ENCODE results near the gene IL31. TPM values are rescaled to one million over a fixed set of nuclear protein-coding genes. Genes with fewer than 3 reads are reported as not detected.
"Not testable (repeated sequence)": the region's sequence is repeated elsewhere in the genome, so short reads cannot be mapped to it uniquely, and the experiment has no call there.

IL31 gene
- total RNA-seq, 1 donor from 2014 or later, result not detected

DNA sequence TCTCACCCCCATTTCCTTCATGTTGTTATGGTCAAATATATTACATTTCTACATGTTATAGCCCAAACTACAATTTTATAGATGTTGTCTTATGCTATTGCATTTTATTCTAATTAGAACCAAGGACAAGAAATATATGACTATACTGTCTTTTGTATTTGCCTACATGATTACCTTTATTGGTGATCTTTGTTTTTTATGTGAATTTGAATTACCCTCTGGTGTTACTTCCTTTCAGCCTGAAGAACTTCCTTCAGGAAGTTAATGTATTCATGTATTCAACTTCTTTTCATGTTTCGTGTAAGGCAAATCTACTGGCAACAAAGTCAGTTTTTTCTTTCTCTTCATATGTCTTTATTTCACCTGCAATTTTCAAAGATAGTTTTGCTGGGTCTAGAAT, 20.8 kb upstream of the IL31 start:
- no peak for DNase-seq (ENCODE audit: extremely low read depth, low read depth, low spot score)

DNA sequence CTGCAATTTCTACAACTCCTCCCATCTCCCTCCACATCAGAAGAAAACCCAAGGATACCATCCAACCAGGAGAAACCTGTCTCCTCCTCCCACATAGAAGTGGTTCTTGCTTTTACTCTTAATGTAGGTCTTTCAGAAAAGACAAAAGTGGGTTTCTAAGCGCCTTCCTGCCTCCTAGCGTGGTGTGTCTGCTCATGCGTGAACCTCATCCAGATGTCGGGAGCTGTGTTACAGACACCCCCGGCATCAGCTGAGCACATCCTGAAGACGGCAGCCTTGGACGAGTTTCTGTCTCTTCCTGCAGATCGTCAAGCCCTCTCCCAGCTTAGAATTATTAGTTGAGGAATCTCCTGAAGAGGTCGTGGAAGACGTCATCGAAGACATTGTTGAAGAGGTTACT, 18.4 kb upstream of the IL31 start:
- DNase-seq (ENCODE audit: extremely low read depth, low read depth, low spot score), result no peak

DNA sequence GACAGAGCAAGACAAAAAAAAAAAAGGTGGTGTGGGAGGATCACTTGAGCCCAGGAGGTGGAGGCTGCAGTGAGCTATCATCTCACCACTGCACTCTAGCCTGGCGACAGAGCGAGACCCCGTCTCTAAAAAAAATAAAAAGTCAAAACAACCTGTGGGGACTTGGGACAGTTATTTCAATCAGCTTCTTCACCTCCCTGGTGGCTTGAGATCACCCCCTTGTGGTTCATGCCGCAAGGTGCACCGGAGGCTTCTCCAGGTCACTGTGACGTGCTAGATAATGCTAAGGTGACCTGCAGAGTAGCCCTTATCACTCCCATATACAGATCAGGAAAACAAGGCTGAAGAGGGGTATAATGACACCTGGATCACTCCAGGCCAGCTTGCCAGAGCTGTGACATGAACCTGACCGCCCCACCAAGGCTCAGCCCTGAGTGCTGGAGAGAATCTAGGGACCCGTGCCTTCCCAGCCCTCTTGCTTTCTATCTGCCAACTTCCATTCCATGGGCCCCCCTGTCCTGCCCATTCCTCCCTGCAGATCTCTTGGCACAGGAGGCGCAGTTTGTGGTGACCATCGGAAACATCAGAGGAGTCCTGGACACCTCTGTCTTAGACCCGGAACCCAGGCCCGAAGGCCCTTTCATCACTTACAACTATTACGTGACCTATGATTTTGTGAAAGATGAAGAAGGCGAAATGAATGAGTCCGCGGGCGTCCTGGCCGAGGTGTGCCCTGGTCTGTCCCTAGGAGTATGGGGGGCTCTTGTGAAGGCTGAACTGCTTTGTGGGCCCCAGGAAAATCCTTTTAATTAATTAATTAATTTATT, 17.0 kb upstream of the IL31 start:
- DNase-seq (ENCODE audit: extremely low read depth, low read depth, low spot score), result peak; percentile 14

DNA sequence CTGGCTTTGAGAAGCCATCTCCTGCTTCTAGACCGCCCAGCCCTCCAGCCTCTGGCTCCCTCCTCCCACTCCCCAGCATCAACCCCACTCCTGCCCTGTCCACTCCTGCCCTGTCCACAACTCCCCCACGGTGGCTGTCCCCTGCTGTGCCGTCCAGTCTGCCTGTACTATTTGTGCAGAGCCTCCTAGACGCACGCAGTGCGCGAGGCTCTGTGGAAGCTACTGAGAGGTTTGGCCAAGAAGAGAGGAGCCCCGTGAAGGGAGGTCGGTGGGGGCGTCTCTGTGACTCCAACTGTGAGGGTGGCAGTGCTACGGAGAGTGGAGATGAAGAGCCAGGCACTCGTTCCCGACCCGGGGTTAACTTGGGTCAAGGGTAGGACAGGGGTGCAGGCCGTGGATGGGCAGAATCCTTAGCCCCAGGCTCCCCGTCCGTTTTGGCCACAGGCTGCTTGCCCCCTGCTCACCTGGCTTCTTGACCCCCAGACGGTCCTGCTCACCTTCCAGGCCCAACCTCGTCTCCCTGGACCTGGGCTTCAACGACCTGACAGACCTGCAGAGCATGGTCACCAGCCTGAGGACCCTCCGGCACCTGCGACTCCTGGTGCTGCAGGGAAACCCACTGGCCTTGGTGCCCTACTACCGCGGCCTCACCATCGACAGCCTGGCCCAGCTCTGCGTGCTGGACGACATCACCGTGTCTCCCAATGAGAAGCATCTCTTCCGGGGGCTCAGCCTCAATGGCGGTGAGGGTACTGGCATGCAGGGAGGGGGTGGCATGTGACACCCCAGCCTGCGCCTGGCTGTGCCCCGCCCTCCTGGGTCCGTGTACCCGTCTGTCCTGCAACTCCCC, 15.8 kb upstream of the IL31 start:
- DNase-seq (ENCODE audit: extremely low read depth, low read depth, low spot score), result no peak

DNA sequence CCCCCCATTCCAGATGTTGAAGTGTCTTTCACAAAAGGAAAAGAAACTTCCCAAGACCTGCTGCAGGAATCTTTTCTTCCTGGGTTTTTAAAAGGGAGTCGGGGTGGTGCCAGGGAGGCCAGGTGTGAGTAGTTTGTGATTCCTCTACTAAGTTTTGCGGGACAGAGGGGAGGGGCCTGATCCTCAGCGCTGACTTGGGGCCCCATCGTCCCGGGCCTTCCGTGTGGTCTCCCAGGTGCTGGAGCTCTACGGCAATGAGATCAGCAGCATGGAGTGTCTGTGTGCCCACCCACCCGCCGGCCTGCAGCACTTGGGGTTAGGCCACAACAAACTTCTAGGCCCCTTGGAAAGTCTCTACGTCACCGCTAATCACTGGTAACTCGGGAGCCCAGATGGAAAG, 13.4 kb upstream of the IL31 start:
- DNase-seq (ENCODE audit: extremely low read depth, low read depth, low spot score), result no peak

DNA sequence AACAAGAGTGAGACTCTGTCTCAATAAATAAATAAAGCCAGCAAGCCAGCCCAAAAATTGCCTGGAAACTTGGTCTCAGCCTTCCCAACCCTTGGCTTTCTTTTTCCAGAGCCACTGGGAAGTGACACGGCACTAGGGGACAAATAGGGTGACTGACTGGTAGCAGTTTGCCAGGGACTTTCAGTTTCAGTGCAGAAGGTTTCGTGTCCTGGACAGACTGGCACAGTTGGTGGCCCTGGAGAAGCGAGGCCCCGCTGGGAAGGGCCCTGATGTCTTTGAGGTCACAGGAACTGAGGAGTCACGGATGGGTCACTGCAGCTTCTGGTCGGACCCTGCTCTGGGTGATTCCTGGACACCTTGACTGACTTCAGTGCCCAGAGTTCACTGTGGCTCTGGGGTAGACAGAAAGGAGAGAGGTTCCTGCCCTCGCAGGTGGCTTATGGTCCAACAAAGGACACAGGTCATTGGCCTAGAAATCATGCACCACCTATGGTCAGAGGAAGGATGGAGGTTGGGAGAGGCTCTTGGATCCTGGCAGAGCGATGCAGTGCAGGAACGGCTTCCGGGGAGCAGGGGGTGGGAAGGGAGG, 11.6 kb upstream of the IL31 start:
- DNase-seq (ENCODE audit: extremely low read depth, low read depth, low spot score), result no peak

DNA sequence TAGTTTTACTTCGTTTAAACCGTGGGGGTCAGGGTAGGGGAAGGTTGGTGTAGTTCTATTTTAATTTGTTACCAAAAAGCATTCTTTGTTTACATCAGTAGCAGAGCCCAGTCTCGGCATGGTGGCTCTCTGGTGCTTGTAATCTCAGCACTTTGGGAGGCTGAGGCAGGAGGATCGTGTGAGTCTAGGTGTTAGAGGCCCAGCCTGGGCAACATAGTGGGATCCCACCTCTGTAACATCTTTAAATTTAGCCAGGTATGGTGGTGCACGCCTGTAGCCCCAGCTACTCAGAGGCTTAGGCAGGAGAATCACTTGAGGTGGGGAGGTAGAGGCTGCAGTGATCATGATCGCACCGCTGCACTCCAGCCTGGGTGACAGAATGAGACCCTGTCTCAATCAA, 11.1 kb upstream of the IL31 start:
- no peak for DNase-seq (ENCODE audit: extremely low read depth, low read depth, low spot score)

DNA sequence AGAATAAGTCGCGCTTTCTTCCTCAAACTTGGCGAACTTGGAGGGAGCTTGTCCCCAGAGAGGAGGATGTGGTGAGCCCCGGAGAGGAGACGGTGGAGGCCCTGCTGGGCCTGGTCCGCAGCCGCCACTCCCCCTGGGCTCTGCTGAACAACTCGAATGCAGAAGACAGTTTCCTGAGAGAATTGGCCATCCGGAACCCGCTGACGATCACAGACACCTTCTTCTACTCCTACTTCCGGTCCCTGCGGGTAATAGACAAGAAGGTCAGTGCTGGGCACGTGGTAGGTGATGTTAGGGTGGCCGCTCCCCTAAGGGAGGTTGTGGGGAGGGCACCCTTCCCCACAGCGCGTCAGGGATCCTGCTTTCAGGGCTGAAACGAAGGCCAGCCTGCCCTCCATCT, 10.5 kb upstream of the IL31 start:
- DNase-seq (ENCODE audit: extremely low read depth, low read depth, low spot score), result no peak

DNA sequence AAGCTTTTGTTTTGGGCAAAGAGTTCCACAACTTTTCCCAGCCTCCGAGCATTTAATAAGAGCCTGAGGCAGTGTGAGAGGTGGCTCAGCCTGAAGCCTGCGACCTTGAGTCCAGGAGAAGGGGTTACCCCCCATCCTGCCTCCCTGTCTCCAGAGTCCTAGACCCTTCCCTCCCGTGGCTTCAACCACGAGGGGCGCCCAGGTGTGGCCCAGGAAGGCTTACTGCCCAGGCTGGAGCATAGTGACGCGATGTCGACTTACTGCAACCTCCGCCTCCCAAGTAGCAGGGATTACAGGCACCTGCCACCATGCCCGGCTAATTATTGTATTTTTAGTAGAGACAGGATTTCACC, 9.5 kb upstream of the IL31 start:
- no peak for DNase-seq (ENCODE audit: extremely low read depth, low read depth, low spot score)

DNA sequence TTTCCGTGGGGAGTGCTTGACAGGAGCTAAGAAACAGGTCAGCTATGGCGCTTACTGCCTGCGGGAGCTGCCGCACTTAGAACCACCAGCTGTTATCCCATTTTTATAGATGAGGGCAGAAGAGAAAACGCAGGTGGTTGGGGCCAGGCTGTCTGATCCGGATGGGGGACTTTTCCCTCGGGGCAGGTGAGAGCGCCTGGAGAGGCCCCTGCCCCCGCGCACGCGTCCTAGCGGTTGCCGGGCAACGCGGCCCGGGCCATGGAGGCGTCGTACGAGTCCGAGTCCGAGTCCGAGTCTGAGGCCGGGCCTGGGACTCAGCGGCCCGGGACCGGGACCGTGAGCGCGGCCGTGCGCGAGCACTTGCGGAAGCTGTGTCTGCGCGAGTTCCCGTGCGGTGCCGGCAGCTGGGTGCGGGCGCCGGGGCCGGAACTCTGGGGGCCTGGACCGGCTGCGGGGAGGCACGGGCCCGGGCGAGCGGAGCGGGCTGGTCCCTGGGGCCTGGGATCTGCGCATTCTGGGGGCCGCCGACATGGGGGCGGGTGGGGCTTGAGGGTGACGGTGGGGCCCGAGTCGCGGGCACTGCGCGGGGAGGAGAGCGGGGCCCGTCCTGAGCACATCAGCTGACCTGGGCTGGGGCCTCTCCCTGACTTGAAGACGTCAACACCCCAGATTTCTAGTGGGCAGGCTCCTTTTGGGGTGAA, 9.0 kb upstream of the IL31 start, which contains the start of gene LRRC43:
Gene LRRC43 (plus strand): TSS at position 237 of the 701 bp plus-strand sequence. CDS start 22 bp downstream, at position 259.
- DNase-seq (ENCODE audit: extremely low read depth, low read depth, low spot score), result no peak

DNA sequence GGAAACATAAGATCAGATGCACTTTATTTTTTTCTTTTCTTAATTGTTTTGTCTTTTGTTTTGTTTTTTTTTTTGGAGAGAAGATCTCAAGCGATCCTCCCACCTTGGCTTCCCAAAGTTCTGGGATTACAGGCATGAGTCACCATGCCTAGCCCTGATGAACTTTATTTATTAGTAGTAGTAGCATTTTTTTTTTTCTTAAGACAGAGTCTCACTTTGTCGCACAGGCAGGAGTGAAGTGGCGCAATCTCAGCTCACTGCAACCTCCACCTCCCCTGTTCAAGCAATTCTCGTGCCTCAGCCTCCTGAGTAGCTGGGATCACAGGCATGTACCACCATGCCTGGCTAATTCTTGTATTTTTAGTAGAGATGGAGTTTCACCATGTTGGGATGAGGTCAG, 2.5 kb upstream of the IL31 start:
- not testable (repeated sequence) for DNase-seq (ENCODE audit: extremely low read depth, low read depth, low spot score)

DNA sequence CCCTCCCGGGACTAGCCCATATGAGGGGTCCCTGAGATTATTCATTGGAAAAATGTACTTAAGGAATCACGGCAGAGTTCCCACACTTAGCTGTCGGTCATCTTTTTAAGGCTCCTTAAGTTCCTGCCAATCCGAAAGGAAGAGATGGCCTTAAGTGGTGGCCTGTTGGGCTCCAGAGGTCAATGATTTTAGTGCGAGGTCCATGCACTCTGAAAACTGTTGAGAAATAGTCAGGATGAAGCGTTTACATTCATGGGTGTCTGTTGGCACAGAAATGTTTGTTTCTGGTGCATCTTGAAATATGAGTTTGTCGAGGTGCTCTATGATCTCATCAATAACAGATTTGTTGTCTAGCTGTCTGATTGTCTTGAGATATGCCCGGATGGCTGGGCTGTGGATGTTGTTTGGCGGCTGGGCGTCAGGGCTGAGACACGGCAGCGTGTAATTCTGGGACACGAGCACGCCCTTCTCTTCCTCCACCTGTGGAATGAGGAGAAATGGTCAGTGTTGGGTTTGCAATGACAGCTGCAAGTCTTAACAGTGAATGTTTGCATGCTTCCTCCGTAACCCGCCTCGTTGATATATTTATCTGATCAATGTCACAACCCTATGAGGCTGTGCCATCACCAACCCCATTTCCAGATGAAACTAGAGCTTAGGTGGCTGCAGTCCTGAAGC, 1.6 kb downstream of the IL31 start:
- DNase-seq (ENCODE audit: extremely low read depth, low read depth, low spot score), result no peak

DNA sequence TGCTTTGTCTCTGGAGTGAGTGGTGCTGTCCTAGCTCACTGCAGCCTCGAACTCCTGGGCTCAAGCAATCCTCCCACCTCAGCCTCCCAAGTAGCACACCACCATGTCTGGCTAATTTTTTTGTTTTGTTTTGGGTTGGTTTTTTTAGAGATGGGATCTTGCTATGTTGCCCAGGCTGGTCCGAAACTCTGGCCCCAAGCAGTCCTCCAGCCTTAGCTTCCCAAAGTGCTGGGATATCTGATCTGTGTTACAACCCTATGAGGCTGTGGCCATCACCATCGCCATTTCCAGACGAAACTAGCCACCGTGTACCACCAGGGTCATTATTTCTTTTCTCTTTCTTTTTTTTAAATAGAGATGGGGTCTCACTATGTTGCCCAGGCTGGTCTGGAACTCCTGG, 2.6 kb downstream of the IL31 start:
- no peak for DNase-seq (ENCODE audit: extremely low read depth, low read depth, low spot score)

DNA sequence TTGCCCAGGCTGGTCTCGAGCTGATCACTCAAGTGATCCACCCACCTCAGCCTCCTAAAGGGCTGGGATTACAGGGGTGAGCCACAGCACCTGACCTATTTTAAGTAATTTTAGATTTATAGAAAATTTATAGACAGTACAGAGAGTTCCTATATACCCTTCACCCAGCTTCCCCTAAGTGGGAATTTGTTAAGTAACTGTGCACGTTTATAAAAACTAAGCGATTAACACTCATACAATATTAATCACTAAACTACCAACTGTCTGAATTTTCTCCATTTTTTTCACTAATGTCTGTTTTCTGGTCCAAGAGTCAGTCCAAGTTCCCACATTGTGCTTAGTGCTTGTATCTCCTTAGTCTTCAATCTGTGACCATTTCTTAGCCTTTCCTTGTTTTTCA, 5.5 kb downstream of the IL31 start:
- DNase-seq (ENCODE audit: extremely low read depth, low read depth, low spot score), result no peak

DNA sequence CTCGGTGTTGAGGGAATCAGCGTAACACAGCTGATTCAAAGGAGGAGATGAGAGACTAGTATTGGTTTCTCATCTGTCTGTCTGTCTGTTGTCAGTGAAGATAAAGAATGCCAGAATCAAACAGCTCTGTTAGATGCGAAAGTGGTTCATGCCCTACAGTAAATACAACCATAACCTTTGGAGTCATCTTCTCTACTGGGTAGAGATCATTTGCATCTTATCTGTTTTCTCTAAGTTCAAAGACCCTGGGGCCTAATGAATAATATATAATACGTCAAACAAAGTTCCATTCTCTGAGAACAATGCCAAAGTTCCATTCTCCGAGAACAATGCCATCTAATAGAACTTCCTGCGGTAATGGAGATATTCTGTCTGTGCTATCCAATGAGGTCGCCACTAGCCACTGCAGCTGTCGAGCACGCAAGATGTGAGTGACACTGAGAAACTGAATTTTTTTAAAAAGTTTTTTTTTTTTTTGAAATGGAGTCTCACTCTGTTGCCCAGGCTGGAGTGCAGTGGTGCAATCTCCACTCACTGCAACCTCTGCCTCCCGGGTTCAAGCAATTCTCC, 6.6 kb downstream of the IL31 start:
- DNase-seq (ENCODE audit: extremely low read depth, low read depth, low spot score), result peak; percentile 9

DNA sequence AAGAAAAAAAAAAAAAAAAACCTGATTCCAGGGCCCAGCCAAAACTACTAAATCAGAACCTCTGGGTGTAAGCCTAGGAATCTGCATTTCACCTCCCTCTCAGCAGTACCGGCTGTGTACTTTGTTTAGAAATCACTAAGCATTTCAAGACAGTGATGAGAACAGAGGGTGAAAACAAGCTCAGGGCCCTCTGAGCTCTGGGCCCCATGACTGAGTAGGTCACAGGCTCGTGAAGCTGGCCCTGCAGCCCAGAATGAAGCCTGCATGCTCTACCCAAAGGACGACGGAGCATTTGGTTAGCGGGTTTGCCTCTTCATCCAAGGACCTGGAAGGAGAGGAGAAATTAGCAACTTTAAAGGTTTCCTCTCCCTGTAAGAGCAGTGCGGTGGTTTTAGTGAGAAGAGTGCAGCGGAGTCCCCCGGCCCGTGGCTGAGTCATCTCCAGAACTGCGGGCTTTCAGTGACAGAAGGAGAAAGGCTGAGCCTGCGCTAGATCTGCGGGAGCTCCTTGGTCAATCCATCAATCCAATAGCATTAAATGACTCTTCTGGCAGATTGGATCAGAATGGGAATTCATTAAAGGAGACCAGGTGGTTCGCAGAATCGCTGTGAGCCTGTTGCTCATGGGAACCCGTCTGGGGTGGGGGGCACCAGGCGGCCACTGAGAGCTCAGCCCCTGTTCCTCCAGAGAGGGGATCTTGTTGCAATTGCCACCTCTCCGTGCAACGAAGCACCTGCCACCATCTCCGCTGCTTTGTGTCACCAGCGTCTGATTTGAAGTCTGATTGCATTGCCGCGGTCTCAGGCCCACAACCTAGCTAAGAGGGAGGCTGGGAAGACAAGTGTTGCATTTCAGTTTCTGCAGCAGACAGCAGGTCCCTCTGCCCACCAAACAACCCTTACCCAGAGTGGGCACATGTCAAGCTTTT, 7.3 kb downstream of the IL31 start:
- DNase-seq (ENCODE audit: extremely low read depth, low read depth, low spot score), result no peak

DNA sequence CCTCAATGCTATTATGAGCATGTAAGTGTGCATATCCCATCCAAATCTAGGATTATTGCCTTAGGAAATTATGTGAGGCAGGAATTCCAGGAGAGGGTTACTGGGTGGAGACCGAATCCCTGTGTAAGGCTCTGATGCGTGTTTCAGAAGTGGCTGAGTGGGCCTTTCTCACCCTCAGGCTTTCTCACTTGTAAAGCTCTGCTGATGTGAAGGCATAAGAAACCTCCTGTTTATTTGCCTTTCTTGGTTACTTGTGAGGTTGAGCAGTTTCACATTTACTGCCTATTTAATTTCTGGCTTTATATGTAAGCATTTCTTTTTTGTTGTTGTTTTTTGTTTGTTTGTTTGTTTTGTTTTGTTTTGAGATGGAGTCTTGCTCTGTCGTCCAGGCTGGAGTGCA, 11.0 kb downstream of the IL31 start:
- DNase-seq (ENCODE audit: extremely low read depth, low read depth, low spot score), result no peak

DNA sequence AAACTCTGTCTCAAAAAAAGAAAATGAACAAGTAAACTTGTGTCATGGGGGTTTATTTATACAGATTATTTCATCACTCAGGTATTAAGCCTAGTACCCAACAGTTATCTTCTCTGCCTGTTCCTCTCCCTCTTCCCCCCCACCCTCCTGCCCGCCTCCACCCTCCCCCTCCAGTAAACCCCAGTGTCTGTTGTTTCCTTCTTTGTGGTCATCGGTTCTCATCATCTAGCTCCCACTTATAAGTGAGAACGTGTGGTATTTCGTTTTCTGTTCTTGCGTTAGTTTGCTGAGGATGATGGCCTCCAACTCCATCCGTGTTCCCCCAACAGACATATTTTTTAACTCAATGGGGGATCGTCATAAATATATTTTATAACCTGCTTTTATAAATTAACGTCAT, 12.3 kb downstream of the IL31 start:
- no peak for DNase-seq (ENCODE audit: extremely low read depth, low read depth, low spot score)

DNA sequence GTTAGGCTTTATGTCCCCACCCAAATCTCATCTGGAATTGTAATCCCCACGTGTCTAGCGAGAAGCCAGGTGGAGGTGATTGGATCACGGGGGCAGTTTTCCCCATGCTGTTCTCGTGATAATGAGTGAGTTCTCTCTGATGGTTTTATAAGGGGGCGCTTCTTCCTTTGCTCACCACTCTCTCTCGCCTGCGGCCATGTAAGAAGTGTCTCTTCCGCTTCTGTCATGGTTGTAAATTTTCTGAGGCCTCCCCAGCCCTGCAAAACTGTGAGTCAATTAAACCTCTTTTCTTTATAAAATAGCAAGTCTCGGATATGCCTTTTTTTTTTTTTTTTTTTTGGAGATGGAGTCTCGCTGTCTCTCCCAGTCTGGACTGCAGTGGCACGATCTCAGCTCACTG, 13.3 kb downstream of the IL31 start:
- DNase-seq (ENCODE audit: extremely low read depth, low read depth, low spot score), result no peak

Data from glomerular endothelial cell (primary cell).